Esophagus squamous epithelium (tissue), 5 donors: ENCODE data around the gene KCND1. TPM values are rescaled to one million over a fixed set of nuclear protein-coding genes. Genes with fewer than 3 reads are reported as not detected.

Experiments used
- DNase-seq: peaks from one replicate; lab custom pipeline; 2025; lab: John Stamatoyannopoulos, UW
- H3K27ac ChIP-seq, 4 donors: fragments of 200-600 bp; sonication (generic); one replicate each; pipeline ENCODE4 v1.5.1; 2016 to 2019; ENCODE audit warnings: mild to moderate bottlenecking in 1 of 4
- H3K27me3 ChIP-seq, 4 donors: fragments of 200-600 bp; sonication (generic); 1 replicate in 3 of 4; 2 replicates in 1 of 4; pipeline versions ENCODE4 v1.5.1 to v1.6.0; 2017 to 2021; ENCODE audit warnings: antibody characterized with exemption in 1 of 4
- H3K36me3 ChIP-seq, 3 donors: fragments of 200-600 bp; sonication (generic); one replicate each; pipeline ENCODE4 v1.5.1; 2016 to 2019
- H3K4me1 ChIP-seq, 3 donors: fragments of 200-600 bp; sonication (generic); one replicate each; pipeline ENCODE4 v1.5.1; 2017 to 2019
- H3K4me3 ChIP-seq, 4 donors: fragments of 200-600 bp; sonication (generic); 1 replicate in 3 of 4; 2 replicates in 1 of 4; pipeline ENCODE4 v1.5.1; 2016 to 2019; ENCODE audit warnings: mild to moderate bottlenecking in 2 of 4, moderate library complexity in 1 of 4
- H3K9me3 ChIP-seq, 3 donors: fragments of 200-600 bp; sonication (generic); one replicate each; pipeline ENCODE4 v1.5.1; 2016 to 2019
- CTCF ChIP-seq, 6 experiments: fragments of 450-650 bp in 4 of 6; fragments of 200-600 bp in 2 of 6; sonication (generic) in 2 of 6; IDR thresholded peaks; one replicate each; pipeline ENCODE4 v1.5.1; 2016 to 2019; ENCODE audit warnings: antibody characterized with exemption in 6 of 6, mild to moderate bottlenecking in 4 of 6, moderate library complexity in 4 of 6
- POLR2A ChIP-seq, 4 donors: fragments of 450-650 bp; IDR thresholded peaks; one replicate each; pipeline ENCODE4 v1.6.1; 2017; ENCODE audit warnings: antibody characterized with exemption in 4 of 4, mild to moderate bottlenecking in 4 of 4, moderate library complexity in 3 of 4
- WGBS, 2 donors: methylation state at CpG; one replicate each; pipeline ENCODE4 v1.1.5; 2018; 5-methylcytosine and 5-hydroxymethylcytosine counted together
- intact Hi-C: fragments of 100-400 bp; cut with DNase I; formaldehyde crosslinking; loops from one replicate; pipeline ENCODE4 v1.15.0; 2022
- small RNA-seq, 4 donors: library from RNA; depleted of rRNA; stranded (forward); fragments of <200 nt; gene quantifications; one replicate each; pipeline ENCODE3, GENCODE V24; 2016
- total RNA-seq, 4 donors: library from RNA; depleted of rRNA; stranded (reverse); fragments of >200 nt; gene quantifications; one replicate each; pipeline ENCODE4 v1.1.0, GENCODE V29; 2016
- donor health status: DM: yes; HTN: yes; CAD: no.

Gene KCND1
- total RNA-seq, 4 donors from 2014 or later, result 0.04 to 0.57 (median 0.53) TPM; not detected in 1

GRCh38 chrX:48914593-48915493 is 56.8 kb downstream of the KCND1 start:
- TF ChIP-seq POLR2A (IDR thresholded peaks at IDR 0.05) (no peak), CTCF (IDR thresholded peaks at IDR 0.05) (no peak)
- no peak for DNase-seq
- 75 to 79% methylated on average over 4 to 7 of the region's 13 CpGs for WGBS, 2 donors
- Histone ChIP-seq H3K4me1 (peaks cover 0 to 54% (median 0%) of the 10 kb centered on the region in 3 donors), H3K4me3 (peak overlapping the region in 1 of 4 donors; percentile 14), H3K36me3 (peaks cover 0 to 22% (median 0%) of the 10 kb centered on the region in 3 donors), H3K9me3 (no peaks in the 10 kb centered on the region), H3K27ac (no peak overlapping the region), H3K27me3 (no peaks in the 10 kb centered on the region)
- intact Hi-C loops, result no loop called here

- Histone ChIP-seq H3K27ac (no peak overlapping the region), H3K36me3 (peaks cover 0 to 27% (median 0%) of the 10 kb centered on the region in 3 donors), H3K4me1 (peaks cover 0 to 48% (median 0%) of the 10 kb centered on the region in 3 donors), H3K9me3 (no peaks in the 10 kb centered on the region), H3K4me3 (no peak overlapping the region), H3K27me3 (no peaks in the 10 kb centered on the region)
- TF ChIP-seq POLR2A (IDR thresholded peaks at IDR 0.05) (no peak), CTCF (IDR thresholded peaks at IDR 0.05) (no peak)
- no peak for DNase-seq
- 75% methylated on average over 5 of the region's 5 CpGs; no CpG with 5 or more reads in 1 of the 2 donors for WGBS, 2 donors
- intact Hi-C loops, result no loop called here
These were observed 57.9 kb downstream of the KCND1 start for GRCh38 chrX:48913605-48914366.

GRCh38 chrX:48911412-48912182 is 60.0 kb downstream of the KCND1 start, which contains the start of gene SLC35A2:
Gene SLC35A2, minus strand, starts transcription at chrX:48911646. Its CDS starts 10 bp downstream, at chrX:48911636.
- peaks cover 0 to 49% (median 0%) of the 10 kb centered on the region in 3 donors for H3K36me3 ChIP-seq
- H3K27ac ChIP-seq, result peak within 1 kb of the TSS; percentile 82 to 93 (median 88)
- TF ChIP-seq CTCF (IDR thresholded peaks at IDR 0.05), result no peak
- TF ChIP-seq POLR2A (IDR thresholded peaks at IDR 0.05), result peak in 3 of 4 donors; percentile 8 to 68 (median 52)
- WGBS, 2 donors, result 0 to 33% methylated on average over 5 to 32 of the region's 60 CpGs
- peaks cover 0 to 28% (median 0%) of the 10 kb centered on the region in 3 donors for H3K4me1 ChIP-seq
- H3K9me3 ChIP-seq, result no peaks in the 10 kb centered on the region
- peak; percentile 16 for DNase-seq
- H3K27me3 ChIP-seq, result no peaks in the 10 kb centered on the region
- H3K4me3 ChIP-seq, result peak within 1 kb of the TSS; percentile 51 to 71 (median 66)
- intact Hi-C loops, result no loop called here

Small RNAs within 50 kb of the gene (small RNA-seq; reads per million reads assigned to genes)
- gene RNU6-722P, result 0 to 0.14 (median 0) reads per million in 4 donors

Other genes with a start within 250 kb of the KCND1 start
- not detected for gene GLOD5, start 210.1 kb downstream of the KCND1 start, total RNA-seq
- gene GATA1, start 185.3 kb downstream of the KCND1 start, total RNA-seq, result not detected
- gene HDAC6, start 169.8 kb downstream of the KCND1 start, total RNA-seq, result 10 to 100 TPM; 39.9 to 54.9 (median 48.2) TPM
- not detected for gene ERAS, start 145.3 kb downstream of the KCND1 start, total RNA-seq
- 1 to 10 TPM in 2 of 4 donors, under 1 TPM in 1, not detected in 1; 0.44 to 2.3 (median 1.3) TPM for gene PCSK1N, start 136.2 kb downstream of the KCND1 start, total RNA-seq
- gene TIMM17B, start 74.1 kb downstream of the KCND1 start, total RNA-seq, result 10 to 100 TPM; 27.1 to 58.9 (median 34.6) TPM
- 10 to 100 TPM; 45.3 to 87.4 (median 53.0) TPM for gene PQBP1, start 73.9 kb downstream of the KCND1 start, total RNA-seq
- gene SLC35A2, start 60.2 kb downstream of the KCND1 start, total RNA-seq, result 10 to 100 TPM; 13.7 to 28.9 (median 21.0) TPM
- 1 to 10 TPM; 3.3 to 9.7 (median 7.6) TPM for gene PIM2, start 52.8 kb downstream of the KCND1 start, total RNA-seq
- gene OTUD5, start 14.2 kb downstream of the KCND1 start, total RNA-seq, result 10 to 100 TPM; 15.7 to 28.4 (median 24.3) TPM
- gene GRIPAP1, start 30.4 kb upstream of the KCND1 start, total RNA-seq, result 10 to 100 TPM; 15.4 to 28.4 (median 22.9) TPM
- gene TFE3, start 71.5 kb upstream of the KCND1 start, total RNA-seq, result 10 to 100 TPM; 24.3 to 48.4 (median 43.1) TPM
- gene CCDC120, start 87.2 kb upstream of the KCND1 start, total RNA-seq, result 10 to 100 TPM; 11.7 to 40.3 (median 22.6) TPM
- 1 to 10 TPM; 2.3 to 9.5 (median 5.9) TPM for gene PRAF2, start 102.2 kb upstream of the KCND1 start, total RNA-seq
- gene WDR45, start 108.0 kb upstream of the KCND1 start, total RNA-seq, result 10 to 100 TPM; 30.1 to 78.0 (median 37.0) TPM
- 10 to 100 TPM; 16.2 to 21.5 (median 19.2) TPM for gene GPKOW, start 151.9 kb upstream of the KCND1 start, total RNA-seq
- gene MAGIX, start 190.9 kb upstream of the KCND1 start, total RNA-seq, result 10 to 100 TPM in 1 of 4 donors, 1 to 10 TPM in 3; 5.1 to 15.0 (median 8.5) TPM
- gene PLP2, start 200.1 kb upstream of the KCND1 start, total RNA-seq, result 100 to 1,000 TPM; 134 to 187 (median 152) TPM
- gene PRICKLE3, start 214.5 kb upstream of the KCND1 start, total RNA-seq, result 10 to 100 TPM; 15.7 to 33.8 (median 19.9) TPM
- gene SYP, start 228.3 kb upstream of the KCND1 start, total RNA-seq, result under 1 TPM; 0.15 to 0.57 (median 0.37) TPM